ENCODE measurements around the gene EMC6.

- TF ChIP-seq ELF4 (IDR thresholded peaks at IDR 0.05) (no peak), FOXM1 (IDR thresholded peaks at IDR 0.05; ENCODE audit: borderline replicate concordance) (no peak)
These were observed 12.3 kb upstream of the EMC6 start for GRCh38 chr17:3656353-3656752.
